ENCODE data around the gene PPIB.
"Not testable (repeated sequence)": the region's sequence is repeated elsewhere in the genome, so short reads cannot be mapped to it uniquely, and the experiment has no call there.

PPIB gene

GRCh38 chr15:64137226-64137833 is 25.5 kb downstream of the PPIB start:
- DNase-seq, result no peak

- DNase-seq, result no peak
Measured at GRCh38 chr15:64136347-64136746, 26.5 kb downstream of the PPIB start.

- peak; percentile 39 for DNase-seq
Measured at GRCh38 chr15:64134345-64134829, 28.4 kb downstream of the PPIB start.

- no peak for DNase-seq
Measured at GRCh38 chr15:64133623-64134344, 29.0 kb downstream of the PPIB start.

- no peak for DNase-seq
Measured at GRCh38 chr15:64132217-64132616, 30.6 kb downstream of the PPIB start.

- no peak for DNase-seq
Measured at GRCh38 chr15:64131547-64131946, 31.3 kb downstream of the PPIB start.

- DNase-seq, result no peak
Measured at GRCh38 chr15:64130159-64130558, 32.7 kb downstream of the PPIB start.

GRCh38 chr15:64127521-64128270 is 35.1 kb downstream of the PPIB start:
- DNase-seq, result no peak

- no peak for DNase-seq
Measured at GRCh38 chr15:64125978-64126377, 36.8 kb downstream of the PPIB start.

GRCh38 chr15:64122936-64123351 is 39.9 kb downstream of the PPIB start:
- DNase-seq, result no peak

- DNase-seq, result no peak
Measured at GRCh38 chr15:64122444-64122843, 40.4 kb downstream of the PPIB start.

GRCh38 chr15:64121614-64122013 is 41.2 kb downstream of the PPIB start:
- DNase-seq, result no peak

- DNase-seq, result not testable (repeated sequence)
Measured at GRCh38 chr15:64120322-64120721, 42.5 kb downstream of the PPIB start.

GRCh38 chr15:64117759-64118487 is 44.9 kb downstream of the PPIB start:
- no peak for DNase-seq

- DNase-seq, result no peak
Measured at GRCh38 chr15:64112904-64113303, 49.9 kb downstream of the PPIB start.

- DNase-seq, result no peak
Measured at GRCh38 chr15:64112073-64112772, 50.6 kb downstream of the PPIB start.

GRCh38 chr15:64111679-64112050 is 51.2 kb downstream of the PPIB start:
- no peak for DNase-seq

- no peak for DNase-seq
Measured at GRCh38 chr15:64110950-64111678, 51.7 kb downstream of the PPIB start.

GRCh38 chr15:64110108-64110701 is 52.6 kb downstream of the PPIB start:
- DNase-seq, result not testable (repeated sequence)

- no peak for DNase-seq
Measured at GRCh38 chr15:64107337-64107736, 55.5 kb downstream of the PPIB start.
